CD4-positive, alpha-beta memory T cell (primary cell): ENCODE data around the gene FGD3. TPM values are rescaled to one million over a fixed set of nuclear protein-coding genes. Genes with fewer than 3 reads are reported as not detected.
A peak's percentile ranks its signal among the peaks of the same experiment; 100 is the strongest.
"Not testable (repeated sequence)": the region's sequence is repeated elsewhere in the genome, so short reads cannot be mapped to it uniquely, and the experiment has no call there.

Experiments
- CTCF ChIA-PET: fragments of 350-600 bp; sonication (Branson Sonifier 250); formaldehyde crosslinking; loops from one replicate; lab custom pipeline; 2021; ENCODE audit warnings: inconsistent platforms; ENCODE audit not compliant: partially characterized antibody; lab: Charles Lee
- POLR2A ChIA-PET: fragments of 350-600 bp; sonication (Branson Sonifier 250); formaldehyde crosslinking; loops from one replicate; lab custom pipeline; 2021; ENCODE audit not compliant: partially characterized antibody; lab: Charles Lee
- DNase-seq, 5 donors: peaks; one replicate each; pipeline versions ENCODE4 v3.0.0 to v3.0.0-alpha.2; 2020 to 2022; ENCODE audit warnings: mixed read lengths in 1 of 5
- H3K27ac ChIP-seq: one replicate; pipeline ENCODE4 v1.7.0; 2013; ENCODE audit warnings: low read depth, low read length
- H3K27me3 ChIP-seq: 2 replicates; pipeline ENCODE4 v1.7.0; 2013; ENCODE audit warnings: mild to moderate bottlenecking, low read length, moderate library complexity; ENCODE audit not compliant: insufficient read depth
- H3K36me3 ChIP-seq: 2 replicates; pipeline ENCODE4 v1.7.0; 2013; ENCODE audit warnings: mild to moderate bottlenecking, low read length, moderate library complexity; ENCODE audit not compliant: insufficient read depth
- H3K4me1 ChIP-seq: 2 replicates; pipeline ENCODE4 v1.7.0; 2013; ENCODE audit warnings: mild to moderate bottlenecking, low read length, moderate library complexity; ENCODE audit not compliant: insufficient read depth
- H3K4me3 ChIP-seq, 2 donors: one replicate each; pipeline ENCODE4 v1.7.0; 2013; ENCODE audit warnings: low read length in 2 of 2, mild to moderate bottlenecking in 1 of 2
- H3K9me3 ChIP-seq, 2 donors: one replicate each; pipeline ENCODE4 v1.7.0; 2013; ENCODE audit warnings: low read length in 2 of 2, control low read depth in 1 of 2; ENCODE audit not compliant: control insufficient read depth in 1 of 2
- H3K27ac Mint-ChIP-seq, 7 donors: one replicate each; pipeline ENCODE4 v1.8.0; 2020 to 2021; ENCODE audit warnings: mixed read lengths in 7 of 7, mild to moderate bottlenecking in 6 of 7, inconsistent platforms in 3 of 7, moderate library complexity in 3 of 7
- H3K27me3 Mint-ChIP-seq, 2 donors: one replicate each; pipeline ENCODE4 v1.8.0; 2020 to 2021; ENCODE audit warnings: mixed read lengths in 2 of 2
- H3K36me3 Mint-ChIP-seq, 2 donors: one replicate each; pipeline ENCODE4 v1.8.0; 2020 to 2021; ENCODE audit warnings: mixed read lengths in 2 of 2, inconsistent platforms in 1 of 2, mild to moderate bottlenecking in 1 of 2
- H3K4me1 Mint-ChIP-seq, 4 donors: one replicate each; pipeline ENCODE4 v1.8.0; 2020 to 2021; ENCODE audit warnings: mixed read lengths in 4 of 4, mild to moderate bottlenecking in 1 of 4
- H3K4me3 Mint-ChIP-seq, 8 donors: one replicate each; pipeline ENCODE4 v1.8.0; 2020 to 2021; ENCODE audit warnings: mixed read lengths in 8 of 8, mild to moderate bottlenecking in 7 of 8, moderate library complexity in 6 of 8, inconsistent platforms in 3 of 8
- H3K9me3 Mint-ChIP-seq, 8 donors: one replicate each; pipeline ENCODE4 v1.8.0; 2020 to 2021; ENCODE audit warnings: mixed read lengths in 8 of 8, mild to moderate bottlenecking in 5 of 8, inconsistent platforms in 3 of 8, moderate library complexity in 1 of 8
- intact Hi-C: fragments of 100-400 bp; cut with micrococcal nuclease; formaldehyde crosslinking; loops from one replicate; pipeline ENCODE4 v1.15.1; 2023
- polyA plus RNA-seq, 2 donors: library from polyadenylated mRNA; unstranded; fragments of 300-500 nt; fragmentation: Illumina TruSeq; gene quantifications; one replicate each; pipeline ENCODE4 v1.2.3, GENCODE V29; 2021
- total RNA-seq, 2 experiments: library from RNA; stranded (reverse); gene quantifications; one replicate each; pipeline ENCODE4 v1.2.3, GENCODE V29; 2021

FGD3 gene
- total and polyA plus RNA-seq, 4 experiments from 2014 or later, result 52.7 to 272 (median 201) TPM

DNA sequence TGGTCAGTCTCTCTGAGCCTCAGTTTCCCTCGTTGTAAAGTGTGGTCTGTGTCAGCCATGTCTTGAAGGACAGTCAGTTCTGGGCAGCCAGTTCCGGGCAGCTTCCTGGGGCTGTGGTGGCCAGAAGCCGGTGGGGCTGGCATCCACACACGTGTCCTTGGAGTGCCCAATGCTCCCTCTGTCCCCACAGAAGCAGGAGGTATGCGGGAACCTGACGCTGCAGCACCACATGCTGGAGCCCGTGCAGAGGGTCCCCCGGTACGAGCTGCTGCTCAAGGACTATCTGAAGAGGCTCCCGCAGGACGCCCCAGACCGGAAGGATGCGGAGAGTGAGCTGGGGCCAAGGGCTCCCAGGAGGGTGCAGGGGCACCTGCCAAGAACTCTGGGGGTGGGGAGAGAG, 62.7 kb downstream of the FGD3 start:
- Histone ChIP-seq H3K4me3 (no peak overlapping the region), H3K4me1 (no peaks in the 10 kb centered on the region), H3K9me3 (no peaks in the 10 kb centered on the region), H3K36me3 (peaks cover 73% of the 10 kb centered on the region), H3K27me3 (no peaks in the 10 kb centered on the region), H3K27ac (no peak overlapping the region)
- Mint-ChIP-seq H3K27ac (peak overlapping the region in 3 of 7 donors; percentile 36 to 53 (median 46)), H3K4me1 (peaks cover 8 to 14% (median 10%) of the 10 kb centered on the region in 4 donors), H3K27me3 (no peaks in the 10 kb centered on the region), H3K36me3 (peaks cover 35 to 78% of the 10 kb centered on the region in 2 donors), H3K9me3 (peaks cover 0 to 2% (median 0%) of the 10 kb centered on the region in 8 donors), H3K4me3 (no peak overlapping the region)
- CTCF ChIA-PET, result interaction anchor here (1.3 to 2.1 kb wide), 3 partner anchors 18 to 147 kb away, joined by 3 to 8 read pairs (median 3); no protein-coding TSS in a partner anchor
- POLR2A ChIA-PET, result interaction anchor here (0.9 to 22.5 kb wide), 4 partner anchors 24 to 99 kb away, joined by 3 to 322 read pairs (median 6); no protein-coding TSS in a partner anchor
- DNase-seq, result no peak
- intact Hi-C loops, result no loop called here

GRCh38 chr9:93010704-93011103, 63.4 kb downstream of the FGD3 start:
- Histone ChIP-seq H3K9me3 (no peaks in the 10 kb centered on the region), H3K27me3 (no peaks in the 10 kb centered on the region), H3K27ac (no peak overlapping the region), H3K4me3 (no peak overlapping the region), H3K4me1 (no peaks in the 10 kb centered on the region), H3K36me3 (peaks cover 72% of the 10 kb centered on the region)
- H3K27ac Mint-ChIP-seq, result peak overlapping the region in 5 of 7 donors; percentile 35 to 83 (median 53)
- peaks cover 8 to 10% (median 10%) of the 10 kb centered on the region in 4 donors for H3K4me1 Mint-ChIP-seq
- no peaks in the 10 kb centered on the region for H3K27me3 Mint-ChIP-seq
- peaks cover 36 to 76% of the 10 kb centered on the region in 2 donors for H3K36me3 Mint-ChIP-seq
- POLR2A ChIA-PET, result interaction anchor here (0.6 to 22.5 kb wide), 3 partner anchors 23 to 98 kb away, joined by 3 to 322 read pairs (median 3); no protein-coding TSS in a partner anchor
- intact Hi-C loops, result no loop called here
- no peak overlapping the region for H3K4me3 Mint-ChIP-seq
- DNase-seq, result no peak
- CTCF ChIA-PET, result interaction anchor here (1.4 to 1.5 kb wide), 2 partner anchors 15 to 17 kb away, joined by 3 read pairs; no protein-coding TSS in a partner anchor
- peaks cover 0 to 2% (median 0%) of the 10 kb centered on the region in 8 donors for H3K9me3 Mint-ChIP-seq

DNA sequence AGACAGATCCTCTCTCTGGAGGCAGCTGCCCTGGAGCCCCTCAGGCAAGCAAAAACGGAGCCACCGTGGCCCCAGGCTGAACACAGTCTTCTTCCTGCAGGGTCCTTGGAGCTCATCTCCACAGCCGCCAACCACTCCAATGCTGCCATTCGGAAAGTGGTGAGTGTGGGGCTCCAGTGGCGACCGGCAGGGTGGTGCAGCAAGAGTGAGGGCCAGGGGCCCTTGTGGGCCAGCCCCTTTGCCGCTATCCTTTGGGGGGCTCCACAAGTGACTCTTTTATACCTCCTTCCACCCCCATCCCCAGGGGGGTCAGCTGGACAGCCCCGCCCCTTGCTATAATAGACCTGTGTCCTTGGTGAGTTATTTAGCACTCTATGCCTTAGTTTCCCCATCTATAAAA, 63.8 kb downstream of the FGD3 start:
- no peak overlapping the region for H3K27ac ChIP-seq
- Mint-ChIP-seq H3K36me3 (peaks cover 35 to 76% of the 10 kb centered on the region in 2 donors), H3K9me3 (peaks cover 0 to 2% (median 0%) of the 10 kb centered on the region in 8 donors), H3K4me3 (no peak overlapping the region), H3K4me1 (peaks cover 5 to 10% (median 8%) of the 10 kb centered on the region in 4 donors), H3K27me3 (no peaks in the 10 kb centered on the region), H3K27ac (peak overlapping the region; percentile 30 to 73 (median 60))
- peaks cover 72% of the 10 kb centered on the region for H3K36me3 ChIP-seq
- POLR2A ChIA-PET, result interaction anchor here (0.6 to 22.5 kb wide), 2 partner anchors 23 to 94 kb away, joined by 3 to 322 read pairs; no protein-coding TSS in a partner anchor
- CTCF ChIA-PET, result interaction anchor here (1.4 to 1.5 kb wide), 2 partner anchors 15 to 17 kb away, joined by 3 read pairs; no protein-coding TSS in a partner anchor
- intact Hi-C loops, result no loop called here
- no peaks in the 10 kb centered on the region for H3K27me3 ChIP-seq
- DNase-seq, result no peak
- H3K9me3 ChIP-seq, result no peaks in the 10 kb centered on the region
- no peak overlapping the region for H3K4me3 ChIP-seq
- H3K4me1 ChIP-seq, result no peaks in the 10 kb centered on the region

GRCh38 chr9:93012963-93013855, 65.9 kb downstream of the FGD3 start:
- H3K36me3 ChIP-seq, result peaks cover 73% of the 10 kb centered on the region
- H3K36me3 Mint-ChIP-seq, result peaks cover 34 to 79% of the 10 kb centered on the region in 2 donors
- H3K27me3 Mint-ChIP-seq, result no peaks in the 10 kb centered on the region

GRCh38 chr9:93013856-93014582, 66.7 kb downstream of the FGD3 start:
- Mint-ChIP-seq H3K4me1 (peaks cover 7 to 21% (median 14%) of the 10 kb centered on the region in 4 donors), H3K4me3 (no peak overlapping the region), H3K27me3 (no peaks in the 10 kb centered on the region), H3K27ac (peak overlapping the region; percentile 6 to 89 (median 78)), H3K9me3 (peaks cover 0 to 2% (median 0%) of the 10 kb centered on the region in 8 donors), H3K36me3 (peaks cover 39 to 81% of the 10 kb centered on the region in 2 donors)
- H3K4me1 ChIP-seq, result no peaks in the 10 kb centered on the region
- no peak overlapping the region for H3K4me3 ChIP-seq
- intact Hi-C loops, result no loop called here
- ChIA-PET POLR2A (interaction anchor here (1.3 to 22.5 kb wide), 4 partner anchors 10 to 50 kb away, joined by 5 to 322 read pairs (median 6); no protein-coding TSS in a partner anchor), CTCF (interaction anchor here (1.4 to 6.1 kb wide), 6 partner anchors 10 to 95 kb away, joined by 4 to 59 read pairs (median 6); no protein-coding TSS in a partner anchor)
- H3K36me3 ChIP-seq, result peaks cover 72% of the 10 kb centered on the region
- no peaks in the 10 kb centered on the region for H3K9me3 ChIP-seq
- no peaks in the 10 kb centered on the region for H3K27me3 ChIP-seq
- H3K27ac ChIP-seq, result no peak overlapping the region
- DNase-seq, result no peak

More at GRCh38 chr9:93012963-93013855, 65.9 kb downstream of the FGD3 start:
- peak in 1 of 5 donors; percentile 32 for DNase-seq
- Mint-ChIP-seq H3K27ac (peak overlapping the region; percentile 6 to 87 (median 70)), H3K4me3 (no peak overlapping the region), H3K9me3 (peaks cover 0 to 2% (median 0%) of the 10 kb centered on the region in 8 donors), H3K4me1 (peaks cover 6 to 14% (median 11%) of the 10 kb centered on the region in 4 donors)
- no peaks in the 10 kb centered on the region for H3K27me3 ChIP-seq
- intact Hi-C loops, result no loop called here
- H3K9me3 ChIP-seq, result no peaks in the 10 kb centered on the region
- ChIA-PET CTCF (interaction anchor here (0.6 to 6.1 kb wide), 6 partner anchors 9 to 96 kb away, joined by 4 to 59 read pairs (median 6); no protein-coding TSS in a partner anchor), POLR2A (interaction anchor here (0.5 to 22.5 kb wide), 7 partner anchors 10 to 69 kb away, joined by 3 to 322 read pairs (median 5); no protein-coding TSS in a partner anchor)
- no peak overlapping the region for H3K27ac ChIP-seq
- no peak overlapping the region for H3K4me3 ChIP-seq
- H3K4me1 ChIP-seq, result no peaks in the 10 kb centered on the region

DNA sequence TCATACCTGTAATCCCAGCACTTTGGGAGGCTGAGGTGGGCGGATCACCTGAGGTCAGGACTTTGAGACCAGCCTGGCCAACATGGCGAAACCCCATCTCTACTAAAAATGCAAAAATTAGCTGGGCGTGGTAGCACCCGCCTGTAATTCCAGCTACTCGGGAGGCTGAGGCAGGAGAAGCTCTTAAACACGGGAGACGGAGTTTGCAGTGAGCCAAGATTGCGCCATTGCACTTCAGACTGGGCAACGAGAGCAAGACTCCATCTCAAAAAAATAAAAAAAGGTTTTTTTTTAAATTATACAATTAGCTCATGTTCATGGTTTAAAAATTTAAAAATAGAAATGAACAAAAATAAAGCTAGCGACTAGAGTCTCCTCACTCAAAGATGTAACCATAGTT, 67.9 kb downstream of the FGD3 start:
- DNase-seq, H3K27me3 ChIP-seq, intact Hi-C loops, H3K27ac ChIP-seq, H3K4me3 Mint-ChIP-seq, H3K4me3 ChIP-seq, H3K9me3 Mint-ChIP-seq, H3K9me3 ChIP-seq, H3K27me3 Mint-ChIP-seq: not testable (repeated sequence)
- H3K27ac Mint-ChIP-seq, result peak overlapping the region in 1 of 7 donors; percentile 48
- ChIA-PET CTCF (interaction anchor here (0.9 to 6.1 kb wide), 11 partner anchors 10 to 93 kb away, joined by 3 to 59 read pairs (median 4); no protein-coding TSS in a partner anchor), POLR2A (interaction anchor here (1.1 to 22.5 kb wide), 7 partner anchors 19 to 119 kb away, joined by 3 to 322 read pairs (median 5); partner anchors contain the start of gene NINJ1)
- peaks cover 12 to 29% (median 21%) of the 10 kb centered on the region in 4 donors for H3K4me1 Mint-ChIP-seq
- H3K36me3 ChIP-seq, result peaks cover 73% of the 10 kb centered on the region
- H3K4me1 ChIP-seq, result peaks cover 10% of the 10 kb centered on the region
- H3K36me3 Mint-ChIP-seq, result peaks cover 42 to 82% of the 10 kb centered on the region in 2 donors
